Measurements from ENCODE around the gene BATF. TPM values are rescaled to one million over a fixed set of nuclear protein-coding genes. Genes with fewer than 3 reads are reported as not detected.

BATF gene
- total and polyA plus RNA-seq, 4 experiments from 2014 or later = 17.1 to 53.8 (median 33.6) TPM

DNA sequence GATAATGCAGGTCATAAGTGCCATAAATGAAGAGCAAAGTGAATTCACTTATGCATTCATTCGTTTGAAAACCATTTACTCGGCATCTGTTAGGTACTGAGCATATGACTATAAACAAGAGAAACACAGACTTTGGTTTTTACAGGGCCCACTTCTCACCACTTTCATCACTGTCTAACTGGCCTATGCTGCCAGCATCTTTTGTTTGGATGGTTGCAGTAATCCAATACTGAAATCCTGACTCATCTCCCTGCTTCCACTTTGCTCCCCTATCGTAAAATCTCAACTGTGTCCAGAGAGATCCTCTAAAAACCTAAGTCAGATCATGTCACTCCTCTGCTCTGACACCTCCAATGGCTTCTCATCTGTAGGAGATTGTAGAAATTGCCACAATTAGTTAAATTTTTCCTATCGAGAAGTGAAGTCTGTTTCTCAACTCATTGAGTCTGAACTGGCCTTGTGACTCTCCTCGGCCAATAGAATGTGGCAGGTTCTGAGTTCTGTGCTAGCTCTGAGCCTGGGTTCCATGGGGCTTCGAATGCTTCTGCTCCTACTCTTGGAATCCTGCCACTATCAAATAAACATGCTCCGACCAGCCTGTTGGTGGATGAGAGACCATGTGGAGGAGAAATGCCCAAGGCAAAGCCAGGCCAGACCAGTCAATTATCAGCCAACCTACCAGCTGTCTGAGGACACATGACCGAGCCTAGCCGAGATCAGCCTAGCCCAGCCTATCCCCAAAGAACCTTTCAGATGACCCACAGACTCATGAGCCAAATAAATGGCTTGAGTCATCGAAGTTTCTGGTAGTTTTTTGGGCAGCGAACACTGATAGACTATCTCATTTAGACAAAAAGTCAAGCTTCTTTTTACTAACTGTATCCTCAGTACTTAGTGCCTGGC, 2.2 kb upstream of the BATF start:
- POLR2A ChIA-PET (ENCODE audit: partially characterized antibody) = interaction anchor here (0.7 to 13.8 kb wide), 10 partner anchors 11 to 141 kb away, joined by 3 to 292 read pairs (median 5); no protein-coding TSS in a partner anchor
- H3K4me1 Mint-ChIP-seq = peaks cover 44 to 83% (median 60%) of the 10 kb centered on the region in 4 donors
- H3K36me3 Mint-ChIP-seq = peaks cover 5 to 15% of the 10 kb centered on the region in 2 donors
- H3K9me3 Mint-ChIP-seq = no peaks in the 10 kb centered on the region
- peak overlapping the region; percentile 84 to 99 (median 96) for H3K27ac Mint-ChIP-seq
- no peaks in the 10 kb centered on the region for H3K9me3 ChIP-seq (ENCODE audit: control insufficient read depth in 1 of 2, low read length in 2 of 2)
- no peaks in the 10 kb centered on the region for H3K27me3 Mint-ChIP-seq
- no peak for DNase-seq
- H3K27ac ChIP-seq (ENCODE audit: low read depth, low read length) = peak overlapping the region; percentile 88
- no peaks in the 10 kb centered on the region for H3K36me3 ChIP-seq (ENCODE audit: insufficient read depth, low read length)
- intact Hi-C loops (cut with micrococcal nuclease) = no loop called here
- CTCF ChIA-PET (ENCODE audit: partially characterized antibody) = interaction anchor here (0.6 to 8.8 kb wide), 15 partner anchors 8 to 135 kb away, joined by 3 to 105 read pairs (median 7); no protein-coding TSS in a partner anchor
- H3K27me3 ChIP-seq (ENCODE audit: insufficient read depth, low read length) = no peaks in the 10 kb centered on the region
- H3K4me3 ChIP-seq (ENCODE audit: low read length in 2 of 2) = no peak overlapping the region
- peaks cover 61% of the 10 kb centered on the region for H3K4me1 ChIP-seq (ENCODE audit: insufficient read depth, low read length)
- H3K4me3 Mint-ChIP-seq = peak overlapping the region in 4 of 8 donors; percentile 7 to 96 (median 32)

DNA sequence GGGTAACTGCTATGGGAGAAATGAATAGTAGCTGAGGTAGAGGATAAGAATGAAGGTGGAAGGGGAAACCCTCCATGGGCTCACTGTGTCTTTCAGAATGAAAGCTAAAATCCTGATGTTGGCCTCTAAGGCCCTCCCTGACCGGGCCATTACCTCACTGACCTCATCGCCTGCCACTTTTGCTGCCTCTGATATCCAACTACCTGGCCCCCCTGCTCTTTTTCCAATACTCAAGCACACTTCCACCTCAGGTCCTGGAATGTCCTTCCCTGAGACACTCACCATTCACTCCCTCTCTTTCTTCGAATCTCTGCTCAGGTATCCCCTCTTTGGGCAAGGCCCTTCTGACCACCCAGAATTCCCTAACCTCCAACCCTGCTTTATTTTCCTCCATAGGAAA, 1.4 kb upstream of the BATF start:
- Histone ChIP-seq H3K27me3 (ENCODE audit: insufficient read depth, low read length) (no peaks in the 10 kb centered on the region), H3K4me3 (ENCODE audit: low read length in 2 of 2) (no peak overlapping the region), H3K27ac (ENCODE audit: low read depth, low read length) (peak overlapping the region; percentile 88), H3K4me1 (ENCODE audit: insufficient read depth, low read length) (peaks cover 61% of the 10 kb centered on the region), H3K36me3 (ENCODE audit: insufficient read depth, low read length) (no peaks in the 10 kb centered on the region), H3K9me3 (ENCODE audit: control insufficient read depth in 1 of 2, low read length in 2 of 2) (no peaks in the 10 kb centered on the region)
- DNase-seq = no peak
- CTCF ChIA-PET (ENCODE audit: partially characterized antibody) = interaction anchor here (0.8 to 5.7 kb wide), 6 partner anchors 22 to 134 kb away, joined by 4 to 59 read pairs (median 10); partner anchors contain the start of gene FLVCR2
- Mint-ChIP-seq H3K9me3 (no peaks in the 10 kb centered on the region), H3K27ac (peak overlapping the region; percentile 94 to 99 (median 98)), H3K27me3 (no peaks in the 10 kb centered on the region), H3K36me3 (peaks cover 7 to 16% of the 10 kb centered on the region in 2 donors), H3K4me3 (peak overlapping the region in 4 of 8 donors; percentile 47 to 100 (median 81)), H3K4me1 (peaks cover 40 to 83% (median 58%) of the 10 kb centered on the region in 4 donors)
- intact Hi-C loops (cut with micrococcal nuclease) = no loop called here
- POLR2A ChIA-PET (ENCODE audit: partially characterized antibody) = interaction anchor here (0.7 to 13.8 kb wide), 10 partner anchors 7 to 187 kb away, joined by 3 to 292 read pairs (median 5); no protein-coding TSS in a partner anchor

DNA sequence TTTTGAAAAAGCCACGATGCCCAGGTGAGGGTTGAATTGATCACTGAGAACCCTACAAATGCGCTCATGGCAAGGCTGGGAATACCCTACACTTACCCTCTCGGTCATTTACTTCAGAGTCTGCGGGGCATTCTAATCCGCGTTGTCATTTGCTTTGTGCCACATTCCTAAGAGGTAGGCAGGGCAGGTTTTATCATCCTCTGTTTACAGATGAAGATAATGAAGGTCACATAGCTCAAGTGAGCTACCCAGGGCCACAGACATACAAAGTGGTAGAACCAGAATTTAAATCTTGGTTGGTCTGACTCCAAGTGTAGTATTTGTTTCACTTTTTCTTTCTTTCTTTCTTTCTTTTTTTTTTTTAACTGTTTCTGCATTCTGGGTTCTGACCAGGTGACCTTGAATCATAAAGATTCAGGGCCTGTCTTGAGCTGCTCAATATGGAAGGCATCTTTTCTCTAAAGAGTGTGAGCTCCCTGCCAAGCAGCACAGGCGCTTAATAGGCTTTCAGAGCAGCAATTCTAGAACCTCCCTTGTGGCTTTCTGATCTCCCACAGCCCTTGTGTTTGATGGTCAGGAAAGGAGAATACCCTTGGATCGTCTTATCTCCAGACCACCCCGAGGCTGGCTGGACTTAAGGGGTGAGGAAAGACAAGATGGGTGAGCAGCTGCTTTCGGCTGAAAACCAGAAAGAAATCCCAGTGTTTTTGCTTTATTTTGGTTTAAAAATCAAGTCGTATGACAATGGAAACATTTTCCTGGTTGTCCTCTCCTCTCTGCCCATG, 662 bp upstream of the BATF start:
- Histone ChIP-seq H3K9me3 (ENCODE audit: control insufficient read depth in 1 of 2, low read length in 2 of 2) (no peaks in the 10 kb centered on the region), H3K27me3 (ENCODE audit: insufficient read depth, low read length) (no peaks in the 10 kb centered on the region), H3K4me1 (ENCODE audit: insufficient read depth, low read length) (peaks cover 62% of the 10 kb centered on the region), H3K27ac (ENCODE audit: low read depth, low read length) (peak overlapping the region; percentile 88), H3K4me3 (ENCODE audit: low read length in 2 of 2) (peak overlapping the region; percentile 81 to 90), H3K36me3 (ENCODE audit: insufficient read depth, low read length) (no peaks in the 10 kb centered on the region)
- no peaks in the 10 kb centered on the region for H3K27me3 Mint-ChIP-seq
- peaks cover 12 to 23% of the 10 kb centered on the region in 2 donors for H3K36me3 Mint-ChIP-seq
- no peaks in the 10 kb centered on the region for H3K9me3 Mint-ChIP-seq
- POLR2A ChIA-PET (ENCODE audit: partially characterized antibody) = interaction anchor here (1.3 to 13.8 kb wide), 12 partner anchors 8 to 188 kb away, joined by 3 to 292 read pairs (median 8); partner anchors contain the start of genes ERG28 and TTLL5
- intact Hi-C loops (cut with micrococcal nuclease) = loop anchor here (1.0 kb wide), 3 partner anchors 18 to 140 kb away; partner anchors contain the start of gene TTLL5
- peak in 1 of 5 donors; percentile 18 for DNase-seq
- peak overlapping the region; percentile 94 to 99 (median 98) for H3K27ac Mint-ChIP-seq
- H3K4me1 Mint-ChIP-seq = peaks cover 41 to 83% (median 60%) of the 10 kb centered on the region in 4 donors
- CTCF ChIA-PET (ENCODE audit: partially characterized antibody) = interaction anchor here (0.6 to 5.7 kb wide), 8 partner anchors 15 to 133 kb away, joined by 3 to 59 read pairs (median 8); partner anchors contain the start of gene FLVCR2
- H3K4me3 Mint-ChIP-seq = peak overlapping the region; percentile 96 to 100 (median 99)

DNA sequence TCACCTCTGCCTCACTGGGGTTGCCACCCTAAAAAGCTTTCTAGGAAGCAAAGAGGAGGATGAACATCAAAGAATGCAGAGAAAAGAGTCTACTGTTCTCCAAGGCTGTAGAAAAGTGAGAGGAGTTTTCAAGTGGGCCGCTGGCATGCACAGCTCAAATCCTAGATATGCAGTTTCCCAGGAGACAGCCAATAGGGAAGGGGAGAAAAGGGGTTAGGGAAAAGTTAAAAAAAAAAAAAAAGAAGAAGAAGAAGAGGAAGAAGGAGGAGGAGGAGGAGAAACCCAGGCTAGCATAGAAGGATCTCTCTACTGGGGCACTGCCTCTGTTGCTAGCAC, 682 bp downstream of the BATF start:
- Mint-ChIP-seq H3K27ac (peak overlapping the region; percentile 94 to 99 (median 98)), H3K9me3 (no peaks in the 10 kb centered on the region), H3K36me3 (peaks cover 19 to 34% of the 10 kb centered on the region in 2 donors), H3K4me1 (peaks cover 52 to 89% (median 70%) of the 10 kb centered on the region in 4 donors), H3K4me3 (peak overlapping the region; percentile 96 to 100 (median 99)), H3K27me3 (no peaks in the 10 kb centered on the region)
- H3K4me3 ChIP-seq (ENCODE audit: low read length in 2 of 2) = peak overlapping the region; percentile 81 to 90
- peak overlapping the region; percentile 88 for H3K27ac ChIP-seq (ENCODE audit: low read depth, low read length)
- DNase-seq = no peak
- H3K27me3 ChIP-seq (ENCODE audit: insufficient read depth, low read length) = no peaks in the 10 kb centered on the region
- H3K9me3 ChIP-seq (ENCODE audit: control insufficient read depth in 1 of 2, low read length in 2 of 2) = no peaks in the 10 kb centered on the region
- intact Hi-C loops (cut with micrococcal nuclease) = loop anchor here (1.0 kb wide), 3 partner anchors 16 to 138 kb away; partner anchors contain the start of gene TTLL5
- peaks cover 74% of the 10 kb centered on the region for H3K4me1 ChIP-seq (ENCODE audit: insufficient read depth, low read length)
- CTCF ChIA-PET (ENCODE audit: partially characterized antibody) = interaction anchor here (0.8 to 5.7 kb wide), 7 partner anchors 8 to 55 kb away, joined by 3 to 59 read pairs (median 7); partner anchors contain the start of gene FLVCR2
- no peaks in the 10 kb centered on the region for H3K36me3 ChIP-seq (ENCODE audit: insufficient read depth, low read length)
- POLR2A ChIA-PET (ENCODE audit: partially characterized antibody) = interaction anchor here (0.7 to 13.8 kb wide), 11 partner anchors 9 to 189 kb away, joined by 3 to 292 read pairs (median 9); partner anchors contain the start of genes ERG28, FLVCR2 and TTLL5

DNA sequence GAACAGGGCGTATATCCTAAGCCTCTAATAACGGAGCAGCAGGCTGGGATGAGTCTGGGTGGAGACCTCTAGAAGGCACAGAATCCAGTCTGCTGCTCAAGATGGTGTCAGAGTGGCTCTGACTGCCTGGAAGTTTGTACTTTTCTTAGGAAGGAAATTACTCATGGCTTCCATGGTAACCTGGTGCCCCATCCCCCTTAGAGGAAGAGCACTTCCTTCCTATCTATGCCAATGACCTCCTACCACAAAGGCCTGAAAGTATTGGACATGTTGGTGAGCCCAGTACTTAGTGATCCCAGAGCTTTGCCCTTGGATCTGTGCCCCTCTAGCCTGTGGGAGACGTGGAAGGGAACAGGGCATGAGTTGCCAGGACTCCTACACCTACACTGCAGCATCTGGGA, 1.5 kb downstream of the BATF start:
- no peaks in the 10 kb centered on the region for H3K27me3 ChIP-seq (ENCODE audit: insufficient read depth, low read length)
- H3K36me3 Mint-ChIP-seq = peaks cover 27 to 42% of the 10 kb centered on the region in 2 donors
- no peaks in the 10 kb centered on the region for H3K9me3 ChIP-seq (ENCODE audit: control insufficient read depth in 1 of 2, low read length in 2 of 2)
- H3K36me3 ChIP-seq (ENCODE audit: insufficient read depth, low read length) = no peaks in the 10 kb centered on the region
- peaks cover 81% of the 10 kb centered on the region for H3K4me1 ChIP-seq (ENCODE audit: insufficient read depth, low read length)
- peak in 1 of 5 donors; percentile 41 for DNase-seq
- H3K27ac Mint-ChIP-seq = peak overlapping the region; percentile 94 to 99 (median 98)
- intact Hi-C loops (cut with micrococcal nuclease) = no loop called here
- peaks cover 53 to 93% (median 76%) of the 10 kb centered on the region in 4 donors for H3K4me1 Mint-ChIP-seq
- POLR2A ChIA-PET (ENCODE audit: partially characterized antibody) = interaction anchor here (1.3 to 13.8 kb wide), 7 partner anchors 8 to 137 kb away, joined by 4 to 292 read pairs (median 18); partner anchors contain the start of genes ERG28 and TTLL5
- H3K27ac ChIP-seq (ENCODE audit: low read depth, low read length) = peak overlapping the region; percentile 88
- CTCF ChIA-PET (ENCODE audit: partially characterized antibody) = interaction anchor here (1.3 to 5.7 kb wide), 5 partner anchors 16 to 54 kb away, joined by 3 to 59 read pairs (median 10); partner anchors contain the start of gene FLVCR2
- H3K27me3 Mint-ChIP-seq = no peaks in the 10 kb centered on the region
- peak overlapping the region; percentile 81 to 90 for H3K4me3 ChIP-seq (ENCODE audit: low read length in 2 of 2)
- H3K4me3 Mint-ChIP-seq = peak overlapping the region; percentile 96 to 100 (median 99)
- H3K9me3 Mint-ChIP-seq = no peaks in the 10 kb centered on the region

DNA sequence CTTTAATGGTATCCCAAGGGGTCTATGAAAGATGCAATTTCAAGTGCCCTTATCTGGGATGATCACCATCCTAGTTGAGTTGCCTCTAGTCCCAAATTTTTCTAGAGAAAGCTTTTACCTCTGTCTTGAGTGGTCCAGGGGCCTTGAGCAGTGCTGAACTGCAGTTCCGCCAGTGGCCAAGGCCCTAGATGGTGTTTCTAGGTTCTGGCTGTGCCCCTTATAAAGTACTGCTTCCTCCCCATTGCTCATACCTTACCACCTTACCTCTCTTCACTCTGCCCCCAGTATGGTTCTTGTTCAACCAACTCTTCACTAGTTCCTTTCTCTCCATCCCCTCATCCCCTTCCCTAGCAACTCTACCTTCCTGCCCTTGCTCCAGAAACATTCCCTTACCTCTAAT, 3.7 kb downstream of the BATF start:
- POLR2A ChIA-PET (ENCODE audit: partially characterized antibody) = interaction anchor here (1.5 to 13.8 kb wide), 6 partner anchors 9 to 52 kb away, joined by 3 to 292 read pairs (median 36); no protein-coding TSS in a partner anchor
- Histone ChIP-seq H3K27me3 (ENCODE audit: insufficient read depth, low read length) (no peaks in the 10 kb centered on the region), H3K4me3 (ENCODE audit: low read length in 2 of 2) (peak overlapping the region in 1 of 2 donors; percentile 4), H3K9me3 (ENCODE audit: control insufficient read depth in 1 of 2, low read length in 2 of 2) (no peaks in the 10 kb centered on the region), H3K4me1 (ENCODE audit: insufficient read depth, low read length) (peaks cover 74% of the 10 kb centered on the region), H3K27ac (ENCODE audit: low read depth, low read length) (peak overlapping the region; percentile 35), H3K36me3 (ENCODE audit: insufficient read depth, low read length) (no peaks in the 10 kb centered on the region)
- peaks cover 32 to 46% of the 10 kb centered on the region in 2 donors for H3K36me3 Mint-ChIP-seq
- H3K27me3 Mint-ChIP-seq = no peaks in the 10 kb centered on the region
- H3K27ac Mint-ChIP-seq = peak overlapping the region; percentile 68 to 98 (median 89)
- CTCF ChIA-PET (ENCODE audit: partially characterized antibody) = interaction anchor here (1.1 to 8.4 kb wide), 7 partner anchors 9 to 229 kb away, joined by 5 to 74 read pairs (median 8); no protein-coding TSS in a partner anchor
- peak overlapping the region; percentile 53 to 100 (median 99) for H3K4me3 Mint-ChIP-seq
- no peak for DNase-seq
- intact Hi-C loops (cut with micrococcal nuclease) = no loop called here
- no peaks in the 10 kb centered on the region for H3K9me3 Mint-ChIP-seq
- H3K4me1 Mint-ChIP-seq = peaks cover 52 to 83% (median 69%) of the 10 kb centered on the region in 4 donors

Measured in CD4-positive, alpha-beta memory T cell (primary cell).